Type B pancreatic cell (in vitro differentiated cells): ENCODE results near the gene DNAH10. TPM values are rescaled to one million over a fixed set of nuclear protein-coding genes. Genes with fewer than 3 reads are reported as not detected.

Experiments
- DNase-seq: peaks from one replicate; pipeline ENCODE4 v3.0.0; 2021; ENCODE audit warnings: mixed read lengths; ENCODE audit not compliant: unreplicated experiment; ENCODE audit errors: extremely low spot score
- H3K27ac Mint-ChIP-seq: 2 replicates; pipeline ENCODE4 v1.8.0; 2021; ENCODE audit warnings: mild to moderate bottlenecking, mixed read lengths
- H3K27me3 Mint-ChIP-seq: 2 replicates; pipeline ENCODE4 v1.8.0; 2021; ENCODE audit warnings: mixed read lengths
- H3K36me3 Mint-ChIP-seq: 2 replicates; pipeline ENCODE4 v1.8.0; 2021; ENCODE audit warnings: mixed read lengths
- H3K4me1 Mint-ChIP-seq: one replicate; pipeline ENCODE4 v1.8.0; 2021; ENCODE audit warnings: mixed read lengths; ENCODE audit not compliant: unreplicated experiment
- H3K4me3 Mint-ChIP-seq: 2 replicates; pipeline ENCODE4 v1.8.0; 2021; ENCODE audit warnings: mild to moderate bottlenecking, mixed read lengths
- H3K9me3 Mint-ChIP-seq: 2 replicates; pipeline ENCODE4 v1.8.0; 2021; ENCODE audit warnings: mixed read lengths
- total RNA-seq: library from RNA; stranded (reverse); gene quantifications from 2 replicates; pipeline ENCODE4 v1.2.1, GENCODE V29; 2021; ENCODE audit warnings: low replicate concordance
- TF ChIP-seq, protein P1 (sequence below): fragments of 200-600 bp; sonication (generic); conservative IDR thresholded peaks from 2 replicates; pipeline ENCODE4 v1.5.0; 2021; ENCODE audit warnings: antibody characterized with exemption, mild to moderate bottlenecking

Gene DNAH10
- total RNA-seq, 1 donor from 2014 or later, result 0.56 TPM

DNA sequence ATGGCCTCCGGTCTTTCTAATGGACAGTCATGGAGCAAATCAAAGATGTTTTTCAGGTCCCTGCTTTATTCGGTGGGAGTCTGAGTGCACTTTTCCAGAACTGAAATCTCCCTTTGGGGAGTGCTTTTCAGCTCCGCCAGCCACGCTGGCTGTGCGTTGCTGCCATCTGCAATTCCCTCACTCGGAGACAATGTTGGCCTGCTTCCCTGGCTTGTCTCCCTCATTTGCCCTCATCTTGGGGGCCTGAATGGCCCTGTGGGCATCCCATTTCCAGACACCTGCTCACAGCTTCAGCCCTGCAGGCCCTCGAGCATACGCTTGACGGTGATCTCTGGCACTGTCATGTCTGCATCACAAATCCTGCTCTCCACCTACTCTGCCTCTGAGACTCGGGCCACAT lies 106.7 kb downstream of the DNAH10 start:
- TF ChIP-seq, protein P1, sequence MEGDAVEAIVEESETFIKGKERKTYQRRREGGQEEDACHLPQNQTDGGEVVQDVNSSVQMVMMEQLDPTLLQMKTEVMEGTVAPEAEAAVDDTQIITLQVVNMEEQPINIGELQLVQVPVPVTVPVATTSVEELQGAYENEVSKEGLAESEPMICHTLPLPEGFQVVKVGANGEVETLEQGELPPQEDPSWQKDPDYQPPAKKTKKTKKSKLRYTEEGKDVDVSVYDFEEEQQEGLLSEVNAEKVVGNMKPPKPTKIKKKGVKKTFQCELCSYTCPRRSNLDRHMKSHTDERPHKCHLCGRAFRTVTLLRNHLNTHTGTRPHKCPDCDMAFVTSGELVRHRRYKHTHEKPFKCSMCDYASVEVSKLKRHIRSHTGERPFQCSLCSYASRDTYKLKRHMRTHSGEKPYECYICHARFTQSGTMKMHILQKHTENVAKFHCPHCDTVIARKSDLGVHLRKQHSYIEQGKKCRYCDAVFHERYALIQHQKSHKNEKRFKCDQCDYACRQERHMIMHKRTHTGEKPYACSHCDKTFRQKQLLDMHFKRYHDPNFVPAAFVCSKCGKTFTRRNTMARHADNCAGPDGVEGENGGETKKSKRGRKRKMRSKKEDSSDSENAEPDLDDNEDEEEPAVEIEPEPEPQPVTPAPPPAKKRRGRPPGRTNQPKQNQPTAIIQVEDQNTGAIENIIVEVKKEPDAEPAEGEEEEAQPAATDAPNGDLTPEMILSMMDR, result no peak
- Mint-ChIP-seq H3K27ac (no peak overlapping the region), H3K4me3 (no peak overlapping the region), H3K27me3 (peaks cover 50% of the 10 kb centered on the region), H3K36me3 (no peaks in the 10 kb centered on the region), H3K4me1 (no peaks in the 10 kb centered on the region), H3K9me3 (no peaks in the 10 kb centered on the region)
- DNase-seq, result no peak

GRCh38 chr12:123873793-123874192 lies 111.7 kb downstream of the DNAH10 start:
- Mint-ChIP-seq H3K9me3 (no peaks in the 10 kb centered on the region), H3K4me1 (no peaks in the 10 kb centered on the region), H3K27me3 (peaks cover 50% of the 10 kb centered on the region), H3K27ac (no peak overlapping the region), H3K36me3 (no peaks in the 10 kb centered on the region), H3K4me3 (no peak overlapping the region)
- TF ChIP-seq, protein P1, result no peak
- no peak for DNase-seq

DNA sequence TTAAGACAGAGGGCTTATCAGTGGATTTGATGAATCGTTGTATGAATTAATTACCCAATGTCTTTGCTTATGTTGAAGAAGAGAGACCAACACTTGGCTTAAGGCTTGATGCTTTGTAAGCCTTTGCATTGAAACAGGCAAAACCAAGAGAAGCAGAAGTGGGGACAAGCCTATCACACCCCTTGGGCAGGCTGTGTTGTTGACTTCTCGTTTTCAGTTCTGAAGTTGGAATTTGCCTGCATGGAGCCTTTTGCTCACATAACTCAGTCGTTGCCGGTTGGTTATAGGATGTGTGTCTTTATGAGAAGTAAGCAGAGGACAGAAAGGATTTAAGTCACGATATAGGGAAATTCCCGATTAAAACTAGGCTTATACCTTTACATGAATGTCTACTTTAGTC lies 115.9 kb downstream of the DNAH10 start:
- H3K4me1 Mint-ChIP-seq, result no peaks in the 10 kb centered on the region
- H3K4me3 Mint-ChIP-seq, result no peak overlapping the region
- no peaks in the 10 kb centered on the region for H3K9me3 Mint-ChIP-seq
- no peak for DNase-seq
- H3K36me3 Mint-ChIP-seq, result no peaks in the 10 kb centered on the region
- H3K27me3 Mint-ChIP-seq, result peaks cover 28% of the 10 kb centered on the region
- TF ChIP-seq, protein P1, result no peak
- H3K27ac Mint-ChIP-seq, result no peak overlapping the region

DNA sequence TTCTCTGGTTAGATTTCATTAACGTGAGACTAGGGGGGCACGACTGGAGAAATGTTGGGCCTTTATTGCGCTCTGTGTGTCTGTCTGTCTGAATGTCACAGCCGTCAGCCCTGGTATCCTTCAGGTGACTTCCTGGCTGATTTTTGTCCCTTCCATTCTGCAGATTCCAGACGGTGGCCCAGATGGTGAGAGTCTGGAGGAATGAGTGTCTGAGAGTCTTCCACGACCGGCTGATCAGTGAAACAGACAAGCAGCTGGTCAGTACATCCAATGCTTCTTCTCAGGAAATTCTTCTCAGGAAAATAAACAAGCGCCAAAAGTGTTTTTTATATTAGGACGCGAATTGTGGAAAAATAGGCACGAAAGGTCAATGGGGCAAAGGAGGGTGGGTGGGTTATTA lies 117.0 kb downstream of the DNAH10 start:
- DNase-seq, result no peak
- no peak overlapping the region for H3K4me3 Mint-ChIP-seq
- no peaks in the 10 kb centered on the region for H3K9me3 Mint-ChIP-seq
- TF ChIP-seq, protein P1, result no peak
- peaks cover 29% of the 10 kb centered on the region for H3K27me3 Mint-ChIP-seq
- no peaks in the 10 kb centered on the region for H3K36me3 Mint-ChIP-seq
- no peaks in the 10 kb centered on the region for H3K4me1 Mint-ChIP-seq
- no peak overlapping the region for H3K27ac Mint-ChIP-seq

DNA sequence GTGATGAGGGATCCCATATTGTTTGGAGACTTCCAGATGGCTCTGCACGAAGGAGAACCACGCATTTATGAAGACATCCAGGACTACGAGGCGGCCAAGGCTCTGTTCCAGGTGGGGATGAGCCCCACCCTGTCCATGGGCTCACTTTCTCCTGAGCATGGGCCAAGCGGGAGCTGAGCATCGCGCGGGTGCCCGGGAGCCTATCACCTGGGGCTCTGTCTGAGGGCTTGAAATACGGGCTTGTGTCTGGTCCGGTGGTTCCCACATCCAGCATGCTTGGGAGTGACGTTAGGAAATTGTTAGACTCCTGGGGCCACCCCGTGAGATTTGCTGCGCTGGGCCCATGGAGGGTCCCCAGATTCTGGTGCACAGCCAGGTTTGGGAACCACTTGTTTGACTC lies 117.6 kb downstream of the DNAH10 start:
- Mint-ChIP-seq H3K4me1 (no peaks in the 10 kb centered on the region), H3K9me3 (no peaks in the 10 kb centered on the region), H3K4me3 (no peak overlapping the region), H3K36me3 (no peaks in the 10 kb centered on the region), H3K27me3 (peaks cover 24% of the 10 kb centered on the region), H3K27ac (no peak overlapping the region)
- TF ChIP-seq, protein P1, result no peak
- no peak for DNase-seq

DNA sequence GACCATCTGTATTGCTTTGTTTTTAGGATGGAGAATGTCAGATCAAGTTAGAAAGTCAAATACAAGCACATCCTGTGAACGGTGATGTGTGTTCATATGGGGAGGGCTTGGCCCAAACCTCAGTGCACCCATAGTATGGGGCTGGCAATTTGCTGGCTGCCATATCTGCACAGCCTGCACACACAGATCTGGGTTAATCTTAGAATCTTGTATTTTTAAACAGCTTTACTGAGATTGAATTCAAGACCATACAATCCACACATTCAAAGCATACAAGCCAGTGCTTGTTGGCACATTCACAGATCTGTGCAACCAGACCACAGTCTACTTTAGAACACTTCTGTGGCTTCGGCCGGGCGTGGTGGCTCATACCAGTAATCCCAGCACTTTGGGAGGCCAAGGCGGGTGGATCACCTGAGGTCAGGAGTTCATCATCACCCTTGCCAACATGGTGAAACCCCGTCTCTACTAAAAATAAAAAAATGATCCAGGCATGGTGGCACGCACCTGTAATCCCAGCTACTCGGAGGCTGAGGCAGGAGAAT lies 120.1 kb downstream of the DNAH10 start:
- Mint-ChIP-seq H3K27ac (no peak overlapping the region), H3K36me3 (no peaks in the 10 kb centered on the region), H3K27me3 (peaks cover 28% of the 10 kb centered on the region), H3K4me1 (no peaks in the 10 kb centered on the region), H3K9me3 (no peaks in the 10 kb centered on the region), H3K4me3 (no peak overlapping the region)
- TF ChIP-seq, protein P1, result no peak
- DNase-seq, result no peak
